ENCODE data around the gene NRXN3. TPM values are rescaled to one million over a fixed set of nuclear protein-coding genes. Genes with fewer than 3 reads are reported as not detected.

The NRXN3 gene
- total RNA-seq, 2 donors from 2014 or later: 1.3 to 2.3 TPM

DNA sequence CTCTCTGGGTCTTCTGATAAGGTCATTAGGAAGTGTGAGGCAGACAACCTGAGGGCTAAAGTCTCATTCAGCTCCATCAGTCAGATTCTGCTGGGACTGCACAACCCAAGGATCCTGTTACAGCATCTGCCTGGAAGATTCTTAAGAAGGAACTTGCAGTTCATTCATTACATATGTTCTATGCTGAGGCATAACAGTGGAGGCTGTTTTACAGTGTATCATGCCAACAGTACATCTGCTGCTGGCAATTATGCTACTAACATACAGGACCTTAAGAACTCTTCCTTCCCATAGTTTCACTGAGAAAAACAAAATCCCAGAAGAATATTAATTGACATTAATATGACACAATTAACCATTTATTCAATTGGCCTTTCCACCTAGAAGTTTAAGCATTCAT, 1072.5 kb downstream of the NRXN3 start:
- H3K27me3 ChIP-seq: no peaks in the 10 kb centered on the region
- no peak overlapping the region for H3K4me3 ChIP-seq
- no peaks in the 10 kb centered on the region for H3K9me3 ChIP-seq
- DNase-seq (no peak), ATAC-seq (no peak)
- TF ChIP-seq, protein P1, sequence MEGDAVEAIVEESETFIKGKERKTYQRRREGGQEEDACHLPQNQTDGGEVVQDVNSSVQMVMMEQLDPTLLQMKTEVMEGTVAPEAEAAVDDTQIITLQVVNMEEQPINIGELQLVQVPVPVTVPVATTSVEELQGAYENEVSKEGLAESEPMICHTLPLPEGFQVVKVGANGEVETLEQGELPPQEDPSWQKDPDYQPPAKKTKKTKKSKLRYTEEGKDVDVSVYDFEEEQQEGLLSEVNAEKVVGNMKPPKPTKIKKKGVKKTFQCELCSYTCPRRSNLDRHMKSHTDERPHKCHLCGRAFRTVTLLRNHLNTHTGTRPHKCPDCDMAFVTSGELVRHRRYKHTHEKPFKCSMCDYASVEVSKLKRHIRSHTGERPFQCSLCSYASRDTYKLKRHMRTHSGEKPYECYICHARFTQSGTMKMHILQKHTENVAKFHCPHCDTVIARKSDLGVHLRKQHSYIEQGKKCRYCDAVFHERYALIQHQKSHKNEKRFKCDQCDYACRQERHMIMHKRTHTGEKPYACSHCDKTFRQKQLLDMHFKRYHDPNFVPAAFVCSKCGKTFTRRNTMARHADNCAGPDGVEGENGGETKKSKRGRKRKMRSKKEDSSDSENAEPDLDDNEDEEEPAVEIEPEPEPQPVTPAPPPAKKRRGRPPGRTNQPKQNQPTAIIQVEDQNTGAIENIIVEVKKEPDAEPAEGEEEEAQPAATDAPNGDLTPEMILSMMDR (IDR thresholded peaks at IDR 0.05): no peak
- no peak for TF ChIP-seq POLR2A (IDR thresholded peaks at IDR 0.05)
- intact Hi-C loops (cut with DNase I): no loop called here
- H3K4me1 ChIP-seq: no peaks in the 10 kb centered on the region
- H3K36me3 ChIP-seq (replicated peaks in 1 of 2; ENCODE audit: insufficient read depth in 1 of 2, low read depth in 2 of 2): no peaks in the 10 kb centered on the region
- H3K27ac ChIP-seq: no peak overlapping the region

DNA sequence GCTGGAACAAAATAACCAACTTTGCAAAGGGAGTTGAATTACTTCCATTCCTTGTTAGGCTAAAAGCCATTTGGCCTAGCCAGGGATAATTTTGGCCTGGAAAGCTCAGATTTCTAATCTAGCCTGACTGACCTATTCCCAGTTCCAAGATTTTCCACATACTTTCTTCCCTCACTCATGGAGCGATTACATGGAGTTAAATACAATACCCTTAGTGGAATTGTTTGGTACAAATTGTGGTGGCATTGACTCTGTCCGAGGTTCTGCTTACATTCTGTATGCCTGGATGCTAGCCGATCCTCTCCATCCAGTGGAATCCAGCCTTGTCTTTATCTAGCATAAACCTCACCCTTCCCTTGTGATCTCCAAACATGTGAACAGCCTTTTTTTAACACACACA, 1076.0 kb downstream of the NRXN3 start:
- intact Hi-C loops (cut with DNase I): no loop called here
- Histone ChIP-seq H3K4me1 (no peaks in the 10 kb centered on the region), H3K36me3 (replicated peaks in 1 of 2; ENCODE audit: insufficient read depth in 1 of 2, low read depth in 2 of 2) (no peaks in the 10 kb centered on the region), H3K27ac (no peak overlapping the region), H3K27me3 (no peaks in the 10 kb centered on the region), H3K4me3 (no peak overlapping the region), H3K9me3 (no peaks in the 10 kb centered on the region)
- DNase-seq: no peak
- no peak for ATAC-seq
- WGBS, 2 donors: 67 to 79% methylated on average over 3 of the region's 3 CpGs
- TF ChIP-seq, protein P1 (IDR thresholded peaks at IDR 0.05): no peak
- TF ChIP-seq POLR2A (IDR thresholded peaks at IDR 0.05): no peak

DNA sequence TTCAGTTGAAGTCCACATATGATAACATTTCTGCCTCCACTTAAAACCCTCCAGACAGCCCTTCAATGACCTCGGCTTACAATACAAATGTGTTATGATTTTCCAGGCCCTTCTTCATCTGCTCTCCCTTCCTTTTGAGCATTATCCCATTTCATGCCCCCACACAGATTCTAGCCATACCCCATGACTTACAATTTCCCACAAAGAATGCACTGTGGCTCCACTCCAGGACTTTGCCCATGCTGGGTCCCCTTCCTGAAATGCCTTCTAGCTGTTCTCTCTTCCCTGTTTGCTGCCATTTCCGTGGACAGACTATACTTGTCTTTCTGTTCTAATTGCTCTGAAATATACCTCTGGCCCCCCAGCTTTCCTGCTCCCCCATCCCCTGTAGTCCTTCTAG, 1078.0 kb downstream of the NRXN3 start:
- Histone ChIP-seq H3K4me1 (no peaks in the 10 kb centered on the region), H3K36me3 (replicated peaks in 1 of 2; ENCODE audit: insufficient read depth in 1 of 2, low read depth in 2 of 2) (no peaks in the 10 kb centered on the region), H3K27ac (no peak overlapping the region), H3K9me3 (no peaks in the 10 kb centered on the region), H3K27me3 (no peaks in the 10 kb centered on the region), H3K4me3 (no peak overlapping the region)
- no peak for ATAC-seq
- intact Hi-C loops (cut with DNase I): no loop called here
- 82 to 90% methylated on average over 2 of the region's 2 CpGs for WGBS, 2 donors
- no peak for TF ChIP-seq POLR2A (IDR thresholded peaks at IDR 0.05)
- TF ChIP-seq, protein P1 (IDR thresholded peaks at IDR 0.05): no peak
- DNase-seq: no peak

DNA sequence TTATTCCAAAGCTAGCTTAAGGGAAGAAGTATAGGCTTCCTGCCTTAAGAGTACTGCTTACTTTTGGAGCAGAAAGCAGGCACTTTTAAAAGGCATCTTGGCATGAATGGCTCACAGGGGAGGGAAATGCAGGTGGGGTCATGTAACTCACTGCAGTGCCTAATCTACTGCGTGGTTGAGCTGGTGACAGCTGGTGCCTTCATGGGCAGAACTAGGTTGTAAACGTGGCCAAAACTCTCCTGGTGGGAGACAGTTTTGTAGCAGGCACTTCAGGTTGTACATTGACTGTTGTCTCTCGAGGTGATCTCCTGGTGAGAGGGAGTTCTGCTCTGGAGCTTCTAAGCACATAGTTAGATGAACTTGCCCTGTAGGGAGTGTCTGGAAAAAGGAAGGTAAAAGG, 1078.6 kb downstream of the NRXN3 start:
- WGBS, 2 donors: 59 to 69% methylated on average over 3 of the region's 3 CpGs
- H3K4me1 ChIP-seq: no peaks in the 10 kb centered on the region
- H3K4me3 ChIP-seq: no peak overlapping the region
- no peaks in the 10 kb centered on the region for H3K27me3 ChIP-seq
- DNase-seq: no peak
- no peak overlapping the region for H3K27ac ChIP-seq
- no peaks in the 10 kb centered on the region for H3K9me3 ChIP-seq
- no peaks in the 10 kb centered on the region for H3K36me3 ChIP-seq (replicated peaks in 1 of 2; ENCODE audit: insufficient read depth in 1 of 2, low read depth in 2 of 2)
- TF ChIP-seq, protein P1 (IDR thresholded peaks at IDR 0.05): no peak
- intact Hi-C loops (cut with DNase I): no loop called here
- no peak for ATAC-seq

DNA sequence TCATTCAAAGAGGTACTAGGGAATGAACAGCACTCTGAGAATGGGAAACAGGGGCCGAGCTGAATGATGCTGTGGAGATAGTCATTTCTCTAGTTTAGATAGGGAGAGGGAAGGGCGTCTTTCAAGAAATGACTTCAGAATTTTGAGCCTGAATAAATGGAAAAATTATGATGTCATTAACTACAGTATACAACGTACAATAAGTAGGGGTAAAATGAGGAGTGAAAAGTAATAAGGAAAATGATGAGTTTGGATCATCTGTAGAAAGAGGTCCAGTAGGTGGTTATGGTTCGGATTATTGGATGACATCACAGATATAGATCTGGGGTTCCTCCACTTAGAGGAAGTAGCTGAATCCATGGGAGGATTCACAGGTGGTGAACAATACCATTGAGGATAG, 1081.1 kb downstream of the NRXN3 start:
- 73 to 76% methylated on average over 4 of the region's 4 CpGs for WGBS, 2 donors

More for the DNA sequence above, 1081.1 kb downstream of the NRXN3 start:
- no peak for ATAC-seq
- TF ChIP-seq, protein P1 (IDR thresholded peaks at IDR 0.05): no peak
- no peak for TF ChIP-seq POLR2A (IDR thresholded peaks at IDR 0.05)
- H3K4me3 ChIP-seq: no peak overlapping the region
- no peaks in the 10 kb centered on the region for H3K36me3 ChIP-seq (replicated peaks in 1 of 2; ENCODE audit: insufficient read depth in 1 of 2, low read depth in 2 of 2)
- intact Hi-C loops (cut with DNase I): no loop called here
- no peaks in the 10 kb centered on the region for H3K9me3 ChIP-seq
- DNase-seq: no peak
- no peak overlapping the region for H3K27ac ChIP-seq
- H3K27me3 ChIP-seq: no peaks in the 10 kb centered on the region
- no peaks in the 10 kb centered on the region for H3K4me1 ChIP-seq

All from body of pancreas (tissue), 4 donors.